NCI-H526 treated with DMSO at 0.1 percent for 48 hours (cell line): ENCODE results near the gene SMC1B.
"Not testable (repeated sequence)": the region's sequence is repeated elsewhere in the genome, so short reads cannot be mapped to it uniquely, and the experiment has no call there.

ENCODE experiments used
- DNase-seq: peaks from one replicate; lab custom pipeline; 2025; lab: John Stamatoyannopoulos, UW

The SMC1B gene

DNA sequence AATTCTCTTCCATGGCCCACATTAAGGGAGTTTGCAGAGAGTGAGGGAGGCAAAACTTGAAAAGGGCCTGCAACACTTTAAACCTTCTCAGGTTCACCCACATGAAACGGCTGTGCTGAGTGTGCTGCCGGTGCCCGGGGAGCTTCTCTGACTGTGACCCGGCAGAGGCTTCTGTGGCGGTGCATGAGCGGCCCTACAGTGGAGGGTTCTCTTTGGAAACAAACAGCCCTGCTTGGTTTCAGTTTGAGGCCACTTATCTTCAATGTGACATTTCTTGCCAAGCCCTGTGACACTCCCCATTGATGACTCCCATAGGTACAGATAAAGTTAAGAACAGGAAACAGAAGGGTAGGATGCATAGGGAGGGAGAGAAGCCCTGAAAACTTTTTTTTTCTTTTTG, 71.9 kb downstream of the SMC1B start:
- DNase-seq: no peak

- no peak for DNase-seq
Measured at GRCh38 chr22:45340323-45340722, 73.1 kb downstream of the SMC1B start.

- DNase-seq: no peak
Measured at GRCh38 chr22:45338795-45339194, 74.6 kb downstream of the SMC1B start.

- DNase-seq: no peak
Measured at GRCh38 chr22:45337536-45337935, 75.9 kb downstream of the SMC1B start.

DNA sequence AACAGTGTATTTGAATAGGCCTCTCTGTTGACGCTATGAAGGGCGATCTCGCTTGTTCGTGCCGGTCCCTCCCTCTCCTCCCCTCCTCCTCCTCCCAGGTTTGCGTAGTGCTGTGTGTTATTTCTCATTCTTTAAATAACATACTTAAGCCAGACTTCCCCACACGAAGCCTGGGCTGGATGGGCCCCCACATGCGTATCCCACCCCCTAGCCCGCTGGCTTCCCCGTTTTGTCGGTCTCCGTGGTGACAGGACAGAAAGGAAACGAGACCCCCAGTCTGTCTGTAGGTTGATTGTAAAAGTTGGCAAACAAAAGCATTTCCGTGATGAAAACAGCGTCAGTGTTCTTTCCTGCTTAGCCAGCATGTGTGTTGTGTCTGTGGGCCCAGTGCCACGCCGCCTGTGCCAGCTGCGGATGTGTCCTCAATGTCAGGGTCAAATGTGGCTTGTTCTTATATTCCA, 76.4 kb downstream of the SMC1B start:
- DNase-seq: no peak

GRCh38 chr22:45335854-45336522, 77.4 kb downstream of the SMC1B start:
- DNase-seq: no peak

DNA sequence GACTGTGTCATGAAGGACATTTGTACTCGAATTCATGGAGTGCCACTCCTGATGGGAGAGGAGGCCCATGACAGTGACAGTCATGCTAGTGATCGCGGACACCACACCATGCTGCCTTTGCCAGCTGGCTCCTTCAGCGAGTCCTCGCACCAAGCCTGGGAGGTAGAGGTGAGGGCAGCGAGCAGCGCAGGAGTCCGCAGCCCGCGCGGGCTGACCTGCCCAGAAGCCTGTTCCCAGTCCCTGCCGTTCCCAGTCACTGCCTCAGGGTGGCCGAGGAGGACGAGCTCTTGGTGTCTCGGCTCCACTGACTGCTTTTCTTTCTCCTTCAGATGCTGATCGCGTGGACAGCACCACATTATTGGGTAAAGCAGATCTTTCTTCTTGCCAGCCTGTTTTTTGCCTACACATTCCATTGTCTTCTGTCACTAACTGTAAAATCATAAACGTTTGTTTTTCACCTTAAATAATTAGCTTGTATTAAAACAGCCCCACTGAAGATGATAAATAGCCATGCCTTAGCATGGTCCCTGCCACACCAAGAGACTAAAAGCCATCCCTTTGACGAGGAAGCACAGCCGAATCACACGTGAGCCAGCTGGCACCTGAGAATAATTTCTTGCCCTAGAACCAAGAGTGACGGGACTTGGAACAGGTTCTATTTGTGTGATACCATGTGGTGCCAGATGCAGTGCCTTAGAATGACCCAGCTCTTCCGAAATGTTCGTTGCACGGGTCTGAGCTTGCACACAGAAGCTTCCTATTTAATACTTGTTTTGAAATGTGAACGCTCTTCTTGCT, 78.2 kb downstream of the SMC1B start:
- DNase-seq: no peak

GRCh38 chr22:45334528-45334927, 78.9 kb downstream of the SMC1B start:
- DNase-seq: no peak

- DNase-seq: no peak
Measured at GRCh38 chr22:45334068-45334467, 79.3 kb downstream of the SMC1B start.

DNA sequence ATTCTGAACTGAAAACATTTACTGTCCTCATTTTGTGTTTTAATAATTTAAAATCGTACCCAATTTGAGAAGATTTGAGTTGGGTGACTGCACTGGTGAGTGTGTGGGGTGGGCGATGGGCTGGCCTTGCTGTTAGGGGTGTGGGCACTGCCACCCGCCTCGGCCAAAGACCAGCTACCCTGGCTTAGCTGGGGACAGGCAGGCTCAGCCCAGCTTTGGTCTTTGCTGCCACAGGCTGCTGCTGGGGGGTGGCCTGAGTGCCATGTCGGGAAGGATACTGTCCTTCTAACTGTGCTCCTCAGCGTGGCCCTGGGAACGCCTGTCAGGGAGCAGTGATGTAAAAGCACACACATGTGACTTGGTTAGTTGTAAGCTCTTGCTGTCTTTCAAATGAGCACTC, 81.4 kb downstream of the SMC1B start:
- DNase-seq: no peak

DNA sequence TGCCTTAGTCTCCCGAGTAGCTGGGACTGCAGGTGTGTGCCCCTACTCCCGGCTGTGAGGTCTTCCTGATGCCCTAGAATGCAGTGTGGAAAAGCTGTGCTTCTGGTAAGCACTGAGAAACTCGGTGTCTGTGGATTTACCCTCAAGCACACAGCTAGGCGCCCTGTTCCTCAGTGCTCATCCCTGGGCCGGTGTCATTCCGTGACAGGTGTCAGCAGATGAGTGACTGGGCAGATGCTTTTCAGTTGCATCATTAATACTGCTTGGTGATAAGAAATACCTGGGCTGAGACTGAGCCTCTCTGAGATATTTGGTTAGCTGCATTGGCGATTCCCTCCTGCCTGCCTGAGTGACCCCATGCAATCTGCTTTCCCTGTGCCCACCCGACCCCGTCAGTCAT, 81.9 kb downstream of the SMC1B start:
- no peak for DNase-seq

- DNase-seq: no peak
Measured at GRCh38 chr22:45330548-45330947, 82.9 kb downstream of the SMC1B start.

GRCh38 chr22:45329530-45329936, 83.9 kb downstream of the SMC1B start:
- DNase-seq: no peak

GRCh38 chr22:45328822-45329529, 84.4 kb downstream of the SMC1B start:
- no peak for DNase-seq

DNA sequence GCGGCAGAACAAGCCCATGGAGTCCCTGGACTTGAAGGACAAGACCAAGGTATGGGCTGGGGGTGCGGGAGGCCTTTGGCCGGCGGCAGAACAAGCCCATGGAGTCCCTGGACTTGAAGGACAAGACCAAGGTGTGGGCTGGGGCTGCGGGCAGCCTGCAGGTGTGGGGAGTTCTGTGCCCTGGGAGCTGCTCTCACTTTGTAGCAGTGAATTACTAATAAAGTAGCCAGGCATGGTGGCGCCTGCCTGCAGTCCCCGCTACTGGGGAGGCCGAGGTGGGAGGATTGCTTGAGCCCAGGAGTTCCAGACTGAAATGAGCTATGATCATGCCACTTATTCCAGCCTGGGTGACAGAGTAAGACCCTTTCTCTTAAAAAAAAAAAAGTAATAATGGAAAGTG, 85.1 kb downstream of the SMC1B start:
- not testable (repeated sequence) for DNase-seq

DNA sequence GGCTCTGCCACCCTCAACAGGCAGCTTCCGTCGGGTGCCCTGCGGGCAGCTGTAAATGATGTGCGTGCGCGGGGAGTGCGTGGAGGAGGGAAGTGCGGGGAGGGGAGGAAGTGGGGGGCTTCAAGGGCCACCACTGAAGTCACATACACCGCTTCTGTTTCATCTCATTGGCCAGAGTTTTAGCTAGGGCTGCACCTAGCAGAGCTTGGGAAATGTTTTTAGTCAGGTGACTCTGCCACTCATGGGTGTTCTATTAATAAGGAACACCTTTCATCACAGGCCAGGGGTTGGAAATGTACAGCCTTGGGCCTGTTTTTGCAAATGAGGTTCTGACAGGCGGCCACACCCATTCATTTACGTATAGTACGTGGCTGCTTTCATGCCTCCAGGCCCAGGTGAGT, 89.1 kb downstream of the SMC1B start:
- no peak for DNase-seq

GRCh38 chr22:45323695-45324094, 89.7 kb downstream of the SMC1B start:
- DNase-seq: no peak

GRCh38 chr22:45322873-45323525, 90.4 kb downstream of the SMC1B start:
- no peak for DNase-seq

DNA sequence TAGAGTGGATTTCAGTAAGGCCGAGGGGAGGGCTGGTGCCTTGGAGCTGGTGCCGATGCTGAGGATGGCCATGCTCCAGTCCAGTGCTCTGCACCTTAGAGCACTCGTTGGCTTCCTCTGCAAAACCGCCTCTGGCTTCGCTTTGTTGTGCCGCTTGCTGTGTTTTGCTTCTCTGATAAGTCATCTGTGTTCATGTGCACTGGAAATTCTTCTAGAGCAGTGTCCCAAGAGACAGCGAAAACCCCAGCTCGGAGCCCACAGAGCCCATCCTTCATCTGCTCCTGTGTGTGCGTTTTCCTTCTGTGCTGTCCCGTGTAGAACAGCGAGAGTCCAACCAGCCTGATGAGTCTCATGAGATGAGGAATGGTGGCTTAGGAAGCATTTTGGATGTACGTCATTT, 91.6 kb downstream of the SMC1B start:
- DNase-seq: no peak

GRCh38 chr22:45320357-45320976, 92.9 kb downstream of the SMC1B start:
- no peak for DNase-seq

DNA sequence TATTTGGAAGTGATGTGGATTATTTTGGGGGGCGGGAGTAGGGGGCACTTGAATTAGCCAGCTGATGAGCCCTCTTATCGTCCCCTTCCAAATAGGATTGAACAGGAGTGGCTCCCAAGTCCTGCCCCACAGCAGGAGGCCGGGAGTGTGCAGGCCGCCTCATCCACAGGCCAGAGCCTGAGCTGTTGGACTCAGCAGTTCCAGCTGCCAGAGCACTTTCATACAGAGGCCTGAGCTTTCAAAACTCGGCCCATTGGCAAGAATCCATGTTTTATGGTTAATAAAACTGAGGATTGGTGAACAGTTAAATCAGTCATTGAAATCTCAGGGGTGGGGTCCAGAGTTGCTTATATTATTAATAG, 94.1 kb downstream of the SMC1B start:
- no peak for DNase-seq
